Motor neuron (in vitro differentiated cells): ENCODE results near the gene AGAP1. TPM values are rescaled to one million over a fixed set of nuclear protein-coding genes. Genes with fewer than 3 reads are reported as not detected.

Source experiments
- ATAC-seq, 8 experiments: fragments of 200-7000 bp; cut with Tn5 transposase; replicated peaks in 6 of 8; 2 replicates each; pipeline ENCODE4 v1.8.0; 2021; ENCODE audit warnings: mild to moderate bottlenecking in 8 of 8, moderate library complexity in 8 of 8
- H3K27ac ChIP-seq, 2 donors: fragments of 250-450 bp; sonication (Bioruptor Pico); 2 replicates each; pipeline ENCODE4 v1.9.0; 2021; ENCODE audit warnings: antibody characterized with exemption in 2 of 2, mild to moderate bottlenecking in 2 of 2, moderate library complexity in 1 of 2
- H3K4me1 ChIP-seq, 2 donors: fragments of 250-450 bp; sonication (Bioruptor Pico); replicated peaks in 1 of 2; 2 replicates each; pipeline ENCODE4 v1.6.1; 2021; ENCODE audit warnings: antibody characterized with exemption in 2 of 2, mild to moderate bottlenecking in 2 of 2, moderate library complexity in 1 of 2
- H3K4me3 ChIP-seq, 5 donors: fragments of 250-450 bp; sonication (Bioruptor Pico); 2 replicates each; pipeline ENCODE4 v1.9.0; 2021; ENCODE audit warnings: antibody characterized with exemption in 5 of 5, mild to moderate bottlenecking in 5 of 5, moderate library complexity in 4 of 5
- WGBS, 10 experiments: fragments of 450-650 bp; shearing (Covaris generic); methylation state at CpG; one replicate each; pipeline ENCODE4 v1.0.0; 2022; 5-methylcytosine and 5-hydroxymethylcytosine counted together
- in situ Hi-C, 9 experiments: fragments of 400-800 bp; cut with MboI; loops; one replicate each; pipeline ENCODE4 v1.15.0; 2021; ENCODE audit warnings: low sequenced_read_pairs in 9 of 9, low pct_unique_long_range_greater_than_20kb in 2 of 9; ENCODE audit not compliant: unreplicated experiment in 9 of 9
- total RNA-seq, 8 experiments: library from RNA; unstranded; fragments of 300-600 nt; gene quantifications; 2 replicates each; pipeline versions ENCODE4 v1.2.3 to v1.2.4, GENCODE V29; 2022

Gene AGAP1
- total RNA-seq, 8 experiments from 2014 or later = 5.9 to 51.1 (median 34.3) TPM

DNA sequence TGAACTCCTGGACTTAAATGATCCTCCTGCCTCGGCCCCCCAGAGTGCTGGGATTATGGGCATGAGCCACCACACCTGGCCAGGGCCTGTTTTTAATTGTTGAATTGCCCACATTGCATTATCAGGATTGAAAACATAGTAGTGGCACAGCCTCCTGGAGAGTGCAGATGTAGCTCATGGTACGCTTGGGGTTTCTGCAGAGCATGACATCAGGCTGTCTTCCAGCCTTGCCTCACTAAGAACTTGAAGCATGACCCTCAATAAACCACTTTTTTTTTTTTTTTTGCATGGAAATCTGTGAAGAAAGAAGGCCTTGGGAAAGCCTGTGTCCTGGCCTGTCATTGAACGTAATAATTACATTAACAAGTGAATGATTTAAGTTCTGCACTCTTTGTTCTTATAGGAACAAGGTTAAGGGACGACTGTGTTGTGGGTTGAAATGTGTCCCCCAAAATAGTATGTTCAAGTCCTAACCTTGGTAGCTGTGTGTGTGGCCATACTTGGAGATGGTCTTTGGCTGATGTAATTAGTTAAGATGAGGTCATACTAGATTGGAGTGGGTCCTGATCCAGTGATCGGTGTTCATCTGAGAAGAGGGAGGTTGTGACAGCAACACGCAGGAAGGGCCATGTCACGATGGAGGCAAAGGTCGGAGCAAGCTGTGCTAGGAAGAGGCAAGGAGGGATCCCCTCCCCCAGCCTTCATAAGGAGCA lies 90.2 kb downstream of the AGAP1 start:
- Histone ChIP-seq H3K4me3 (no peak overlapping the region), H3K27ac (no peak overlapping the region), H3K4me1 (peaks cover 11 to 12% of the 10 kb centered on the region in 2 donors)
- WGBS, 10 experiments = 60 to 100% (median 78%) methylated on average over 1 to 7 of the region's 8 CpGs; no CpG with 5 or more reads in 1 of the 10 experiments
- in situ Hi-C loops = loop anchor here in 6 of 9 experiments (10.0 to 25.0 kb wide), 2 partner anchors 439 to 447 kb away; no protein-coding TSS in a partner anchor
- ATAC-seq = peak in 5 of 8 experiments; percentile 56 to 89 (median 77)

DNA sequence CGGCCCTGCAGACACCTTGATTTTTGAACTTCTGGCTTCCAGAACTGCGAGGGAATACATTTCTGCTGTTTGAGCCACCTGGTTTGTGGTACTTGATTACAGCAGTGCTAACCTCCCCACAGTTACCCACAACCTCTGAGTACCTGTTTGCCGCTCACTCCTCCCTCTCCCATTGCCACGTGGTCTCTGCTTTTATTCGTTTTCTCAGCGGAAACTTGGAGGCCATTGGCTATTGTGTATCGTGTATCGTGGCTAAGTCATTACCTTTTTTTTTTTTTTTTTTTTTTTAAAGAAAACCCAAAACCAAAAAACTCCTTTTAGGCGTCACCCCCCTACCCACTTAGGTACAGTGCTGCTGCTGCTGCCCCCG lies 90.8 kb downstream of the AGAP1 start:
- Histone ChIP-seq H3K27ac (no peak overlapping the region), H3K4me1 (peaks cover 11 to 12% of the 10 kb centered on the region in 2 donors), H3K4me3 (no peak overlapping the region)
- ATAC-seq = no peak
- 73 to 100% (median 90%) methylated on average over 1 to 10 of the region's 10 CpGs for WGBS, 10 experiments
- in situ Hi-C loops = loop anchor here in 6 of 9 experiments (10.0 to 25.0 kb wide), 2 partner anchors 440 to 447 kb away; no protein-coding TSS in a partner anchor

DNA sequence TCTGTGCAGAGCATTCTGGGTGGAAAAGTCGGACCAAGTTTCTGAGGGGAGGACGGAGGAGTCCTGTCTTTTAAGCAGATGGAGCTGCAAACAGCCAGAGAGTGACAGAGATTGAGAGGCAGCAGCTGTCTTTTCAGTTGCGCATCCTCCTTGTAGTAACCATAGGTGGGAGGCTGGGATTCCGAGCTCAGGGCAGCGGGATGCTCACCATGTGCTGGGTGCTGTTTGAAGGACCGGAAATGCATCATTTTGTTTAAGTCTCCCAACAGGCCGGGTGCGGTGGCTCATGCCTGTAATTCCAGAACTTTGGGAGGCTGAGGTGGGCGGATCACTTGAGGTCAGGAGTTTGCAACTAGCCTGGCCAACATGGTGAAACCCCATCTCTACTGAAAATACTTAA lies 93.4 kb downstream of the AGAP1 start:
- ATAC-seq = no peak
- H3K27ac ChIP-seq = no peak overlapping the region
- no peak overlapping the region for H3K4me3 ChIP-seq
- peaks cover 11 to 12% of the 10 kb centered on the region in 2 donors for H3K4me1 ChIP-seq
- 63 to 100% (median 86%) methylated on average over 1 to 7 of the region's 9 CpGs; no CpG with 5 or more reads in 1 of the 10 experiments for WGBS, 10 experiments
- in situ Hi-C loops = loop anchor here in 6 of 9 experiments (10.0 to 25.0 kb wide), 2 partner anchors 442 to 450 kb away; no protein-coding TSS in a partner anchor

DNA sequence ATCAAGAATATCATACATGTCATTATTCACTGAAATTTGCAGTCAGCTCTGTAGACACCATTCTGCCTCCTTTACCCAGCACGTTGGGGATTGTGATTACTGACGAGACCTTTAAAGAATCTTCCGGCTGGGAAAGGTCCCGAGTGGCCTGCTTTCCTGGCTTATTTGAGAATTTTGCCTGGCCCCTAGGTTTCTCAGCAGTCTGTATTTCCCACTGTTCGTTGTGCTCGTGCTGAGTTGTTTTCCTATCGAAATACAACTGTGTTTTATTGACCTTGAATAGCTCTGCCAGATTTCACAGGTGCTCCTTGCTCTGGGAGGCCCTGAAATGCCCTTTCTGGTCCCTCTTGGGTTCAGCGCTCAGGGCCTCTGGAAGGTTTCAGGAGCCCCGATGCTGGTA lies 94.9 kb downstream of the AGAP1 start:
- no peak overlapping the region for H3K27ac ChIP-seq
- in situ Hi-C loops = loop anchor here in 6 of 9 experiments (10.0 to 25.0 kb wide), 2 partner anchors 444 to 451 kb away; no protein-coding TSS in a partner anchor
- no peak overlapping the region for H3K4me3 ChIP-seq
- ATAC-seq = peak in 3 of 8 experiments; percentile 33 to 64 (median 63)
- peaks cover 10 to 11% of the 10 kb centered on the region in 2 donors for H3K4me1 ChIP-seq
- WGBS, 10 experiments = 52 to 82% (median 70%) methylated on average over 2 to 8 of the region's 9 CpGs; no CpG with 5 or more reads in 1 of the 10 experiments

DNA sequence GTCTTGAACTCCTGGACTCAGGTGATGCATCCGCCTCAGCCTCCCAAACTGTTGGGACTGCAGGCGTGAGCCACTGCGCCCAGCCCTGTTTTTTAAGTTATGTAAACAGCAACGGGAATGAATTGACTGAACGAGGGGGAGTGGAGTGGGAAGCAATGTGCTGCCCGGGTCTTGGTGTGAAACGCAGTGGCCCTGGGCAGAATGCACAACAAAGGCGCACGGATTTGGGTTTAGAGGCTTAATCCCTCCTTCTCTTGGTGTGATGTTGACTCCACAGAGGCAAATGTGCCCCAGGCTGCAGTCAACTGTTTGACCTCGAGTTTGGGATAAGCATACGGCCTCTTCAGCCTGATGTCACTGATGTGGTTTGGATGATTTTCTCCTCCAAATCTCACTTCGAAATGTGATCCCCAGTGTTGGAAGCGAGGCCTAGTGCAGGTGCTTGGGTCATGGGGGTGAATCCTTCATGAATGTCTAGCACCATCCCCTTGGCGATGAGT lies 97.4 kb downstream of the AGAP1 start:
- no peak for ATAC-seq
- 79 to 100% (median 97%) methylated on average over 1 to 10 of the region's 14 CpGs; no CpG with 5 or more reads in 2 of the 10 experiments for WGBS, 10 experiments
- no peak overlapping the region for H3K4me3 ChIP-seq
- in situ Hi-C loops = loop anchor here in 5 of 9 experiments (25.0 kb wide), 1 partner anchor 454 kb away; no protein-coding TSS in a partner anchor
- H3K4me1 ChIP-seq = peaks cover 2% of the 10 kb centered on the region in 2 donors
- no peak overlapping the region for H3K27ac ChIP-seq

DNA sequence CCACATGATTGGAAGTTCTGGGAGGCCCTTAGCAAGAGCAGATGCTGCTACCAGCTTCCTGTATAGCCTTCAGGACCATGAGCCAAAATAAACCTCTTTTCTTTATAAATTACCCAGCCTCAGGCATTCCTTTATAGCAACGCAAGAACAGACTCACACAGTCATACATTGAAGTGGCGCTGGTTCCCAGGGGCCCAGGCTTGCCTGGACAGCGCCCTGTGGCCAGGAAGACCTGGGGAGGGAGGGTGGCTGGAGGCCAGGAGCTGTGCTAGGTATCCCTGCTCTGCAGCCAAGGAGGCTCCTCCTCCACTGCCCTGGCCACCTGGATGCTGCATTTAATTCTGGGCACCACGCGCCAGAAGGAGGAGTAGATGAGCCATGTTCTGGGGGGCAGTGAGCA lies 98.1 kb downstream of the AGAP1 start:
- H3K27ac ChIP-seq = no peak overlapping the region
- in situ Hi-C loops = loop anchor here in 5 of 9 experiments (25.0 kb wide), 1 partner anchor 455 kb away; no protein-coding TSS in a partner anchor
- ATAC-seq = peak in 1 of 8 experiments; percentile 44
- peaks cover 2% of the 10 kb centered on the region in 2 donors for H3K4me1 ChIP-seq
- no peak overlapping the region for H3K4me3 ChIP-seq
- 90 to 100% (median 96%) methylated on average over 1 to 4 of the region's 5 CpGs; no CpG with 5 or more reads in 7 of the 10 experiments for WGBS, 10 experiments

DNA sequence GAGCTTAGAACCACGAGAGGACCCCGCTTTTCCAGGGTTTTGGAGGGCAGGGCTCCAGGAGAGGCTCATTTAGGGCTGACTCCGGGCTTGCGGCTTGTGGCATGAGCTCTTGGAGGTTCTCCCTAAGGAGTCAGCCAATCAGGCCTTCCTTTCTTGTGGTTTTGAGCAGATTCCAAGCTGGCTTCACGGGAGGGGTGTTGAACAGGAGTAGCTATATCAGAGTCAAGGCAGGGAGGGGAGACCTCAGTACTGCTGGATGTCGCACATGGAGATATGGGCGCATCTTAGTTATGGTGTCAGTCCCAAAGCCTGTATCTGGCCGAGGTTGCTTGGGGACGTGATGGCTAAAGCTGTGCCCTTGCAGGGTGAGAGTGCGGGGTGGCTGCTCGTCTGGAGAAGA lies 98.6 kb downstream of the AGAP1 start:
- no peak overlapping the region for H3K27ac ChIP-seq
- ATAC-seq = no peak
- WGBS, 10 experiments = 80 to 100% (median 100%) methylated on average over 1 to 2 of the region's 11 CpGs; no CpG with 5 or more reads in 7 of the 10 experiments

DNA sequence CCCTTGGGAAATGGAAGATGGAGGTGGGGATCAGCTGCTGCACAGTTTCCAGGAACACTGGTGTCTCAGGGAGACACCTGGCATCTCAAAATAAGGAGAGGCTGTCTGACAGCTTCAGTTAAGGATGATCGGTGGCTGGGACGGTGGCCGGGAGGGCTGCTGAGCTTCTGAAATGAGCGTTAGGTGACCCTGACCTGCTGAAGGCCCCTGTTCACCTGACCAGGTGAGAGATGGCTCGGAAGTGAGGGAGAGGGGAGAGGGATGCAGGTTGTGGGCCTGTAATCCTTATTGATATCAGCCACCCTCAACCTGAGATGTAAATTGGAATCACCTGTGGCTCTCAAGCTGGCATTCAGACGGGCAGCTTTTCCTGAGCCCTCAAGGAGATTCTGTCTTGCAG lies 99.0 kb downstream of the AGAP1 start:
- 50 to 94% (median 85%) methylated on average over 1 to 5 of the region's 6 CpGs; no CpG with 5 or more reads in 6 of the 10 experiments for whole genome bisulfite sequencing, 10 experiments
- in situ Hi-C loops = loop anchor here in 5 of 9 experiments (25.0 kb wide), 1 partner anchor 456 kb away; no protein-coding TSS in a partner anchor
- H3K27ac ChIP-seq = no peak overlapping the region
- no peak overlapping the region for H3K4me3 ChIP-seq
- peaks cover 0 to 2% of the 10 kb centered on the region in 2 donors for H3K4me1 ChIP-seq
- no peak for ATAC-seq

More for the DNA sequence above, 98.6 kb downstream of the AGAP1 start:
- no peak overlapping the region for H3K4me3 ChIP-seq
- in situ Hi-C loops = loop anchor here in 5 of 9 experiments (25.0 kb wide), 1 partner anchor 455 kb away; no protein-coding TSS in a partner anchor
- H3K4me1 ChIP-seq = peaks cover 0 to 2% of the 10 kb centered on the region in 2 donors

DNA sequence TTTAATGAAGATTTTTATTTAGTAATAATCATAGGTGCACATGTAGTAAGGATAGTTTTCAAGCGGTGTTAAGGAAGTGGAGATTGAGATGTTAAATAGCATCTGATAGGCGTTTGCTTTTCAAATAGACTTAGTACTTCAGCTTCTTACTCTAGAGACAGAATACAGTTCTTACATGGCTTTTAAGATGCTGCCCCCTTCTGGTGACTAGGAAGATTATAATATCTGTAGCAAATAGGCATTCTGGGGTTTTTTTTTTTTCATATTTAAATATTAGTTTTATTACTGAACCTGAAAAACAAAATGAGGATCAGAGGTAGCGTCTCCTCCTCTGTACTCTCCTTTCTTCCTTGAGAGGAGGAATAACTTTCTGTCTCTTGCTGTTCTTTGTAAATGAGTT lies 100.2 kb downstream of the AGAP1 start:
- no peak overlapping the region for H3K27ac ChIP-seq
- ATAC-seq = peak; percentile 63 to 87 (median 77)
- H3K4me3 ChIP-seq = no peak overlapping the region
- in situ Hi-C loops = loop anchor here in 5 of 9 experiments (25.0 kb wide), 1 partner anchor 457 kb away; no protein-coding TSS in a partner anchor
- H3K4me1 ChIP-seq = no peaks in the 10 kb centered on the region
- 0 to 20% (median 5%) methylated on average over 1 to 3 of the region's 3 CpGs for WGBS, 10 experiments

DNA sequence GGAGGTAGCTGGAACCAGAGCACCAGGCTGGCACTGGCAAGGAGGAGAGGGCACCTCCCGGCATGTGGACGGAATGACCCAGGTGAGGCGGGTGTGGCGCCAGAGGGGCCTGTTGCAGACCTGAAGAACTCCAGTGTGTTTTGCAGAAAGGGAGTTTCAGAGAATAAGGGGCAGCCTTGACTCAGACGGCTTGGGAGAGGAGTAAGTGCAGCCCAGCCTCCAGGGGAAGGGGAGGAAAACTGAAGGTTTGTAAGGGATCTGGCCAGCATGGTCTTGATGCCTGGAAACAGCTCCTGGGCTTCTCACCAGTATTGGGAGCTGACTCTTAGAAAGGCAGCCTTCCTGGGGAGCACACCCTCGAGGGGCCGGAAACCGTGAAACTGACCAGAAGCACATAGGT lies 101.1 kb downstream of the AGAP1 start:
- Histone ChIP-seq H3K4me1 (no peaks in the 10 kb centered on the region), H3K4me3 (no peak overlapping the region), H3K27ac (no peak overlapping the region)
- WGBS, 10 experiments = 32 to 100% (median 71%) methylated on average over 1 to 5 of the region's 8 CpGs; no CpG with 5 or more reads in 6 of the 10 experiments
- peak in 1 of 8 experiments; percentile 16 for ATAC-seq
- in situ Hi-C loops = loop anchor here in 5 of 9 experiments (25.0 kb wide), 1 partner anchor 458 kb away; no protein-coding TSS in a partner anchor

DNA sequence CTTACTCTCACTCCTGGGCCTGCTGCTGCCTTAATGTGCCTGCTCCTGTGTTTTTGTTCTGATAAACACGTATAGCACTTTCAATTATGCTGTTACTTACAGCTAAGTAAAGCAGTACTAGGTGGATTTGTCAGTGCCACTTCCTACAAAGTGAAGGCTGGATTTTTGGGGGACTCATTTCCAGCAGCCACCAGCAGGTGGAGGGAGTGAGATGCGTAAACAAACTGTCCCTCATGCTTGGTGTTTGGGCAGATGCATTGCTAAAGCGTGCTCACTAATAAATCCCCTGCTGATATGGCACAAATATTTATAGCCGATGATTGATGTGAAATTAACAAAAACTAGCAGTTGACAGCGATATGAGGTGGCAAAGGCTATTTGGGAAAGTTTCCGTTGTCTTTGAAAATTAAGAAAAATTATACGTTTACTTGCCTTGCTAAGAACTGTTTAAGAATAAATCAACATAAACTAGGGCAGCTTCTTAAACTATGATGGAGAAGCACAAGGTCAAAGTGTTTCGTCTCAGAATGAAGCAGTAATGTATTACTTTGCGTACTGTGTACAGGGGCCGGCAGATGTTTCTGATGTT lies 101.7 kb downstream of the AGAP1 start:
- in situ Hi-C loops = loop anchor here in 5 of 9 experiments (25.0 kb wide), 1 partner anchor 458 kb away; no protein-coding TSS in a partner anchor
- Histone ChIP-seq H3K4me3 (no peak overlapping the region), H3K27ac (no peak overlapping the region), H3K4me1 (no peaks in the 10 kb centered on the region)
- 0 to 46% (median 29%) methylated on average over 2 to 10 of the region's 10 CpGs for WGBS, 10 experiments
- ATAC-seq = peak; percentile 49 to 75 (median 57)

DNA sequence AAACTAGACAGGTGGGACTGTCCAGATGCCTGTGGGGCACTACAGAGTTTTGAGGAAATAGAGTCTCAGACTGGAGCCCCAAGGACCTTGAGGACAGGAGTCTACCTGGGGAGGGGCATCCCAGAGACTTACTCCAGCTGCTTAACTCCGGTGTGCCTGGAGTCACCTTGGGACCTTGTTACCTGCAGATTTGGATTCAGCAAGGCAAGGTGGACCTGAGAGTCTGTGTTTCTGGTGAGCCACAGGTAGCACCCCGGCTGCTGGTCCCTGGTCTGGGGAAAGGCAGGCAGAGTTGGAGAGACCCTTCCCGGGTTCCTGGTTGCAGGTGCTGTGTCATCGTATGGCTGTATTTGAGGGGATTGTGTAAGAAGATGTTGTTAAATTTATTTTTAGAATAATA lies 102.4 kb downstream of the AGAP1 start:
- no peak for ATAC-seq
- 92 to 100% methylated on average over 2 to 3 of the region's 4 CpGs; no CpG with 5 or more reads in 8 of the 10 experiments for WGBS, 10 experiments
- in situ Hi-C loops = loop anchor here in 5 of 9 experiments (25.0 kb wide), 1 partner anchor 459 kb away; no protein-coding TSS in a partner anchor
- Histone ChIP-seq H3K4me3 (no peak overlapping the region), H3K4me1 (no peaks in the 10 kb centered on the region), H3K27ac (no peak overlapping the region)
